NCI-H748 treated with DMSO at 0.1 percent for 48 hours (cell line): ENCODE measurements around the gene NSF.

ENCODE experiments used
- DNase-seq: peaks from one replicate; lab custom pipeline; 2025; lab: John Stamatoyannopoulos, UW

The NSF gene

DNA sequence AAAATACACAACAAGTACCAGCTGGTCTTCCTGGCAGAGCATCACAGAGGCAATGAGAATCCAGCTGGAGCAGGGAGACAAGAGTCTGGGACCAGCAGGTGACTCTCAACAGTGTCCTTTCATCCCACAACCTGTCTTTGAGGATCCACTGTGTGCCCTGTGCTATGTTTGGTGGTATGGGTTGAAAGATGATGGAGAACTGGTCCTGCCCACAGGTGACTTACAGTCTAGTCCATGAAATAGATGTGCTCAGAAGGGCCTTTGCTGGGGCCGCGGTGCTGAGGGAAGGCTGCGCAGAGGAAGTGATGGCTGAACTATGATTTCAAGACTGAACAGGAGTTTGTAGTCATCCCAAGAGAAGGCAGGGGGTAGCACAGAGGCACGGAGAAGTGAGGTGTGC, 210.1 kb downstream of the NSF start:
- DNase-seq: no peak

- DNase-seq: no peak
These were observed 212.3 kb downstream of the NSF start for GRCh38 chr17:46802800-46803199.

- DNase-seq: no peak
These were observed 213.1 kb downstream of the NSF start for GRCh38 chr17:46803544-46803943.

- no peak for DNase-seq
These were observed 215.3 kb downstream of the NSF start for GRCh38 chr17:46805771-46806170.
